ENCODE results near the gene MET. TPM values are rescaled to one million over a fixed set of nuclear protein-coding genes. Genes with fewer than 3 reads are reported as not detected.

MET gene
- total RNA-seq, 2 donors from 2014 or later, result 15.8 to 18.6 TPM

DNA sequence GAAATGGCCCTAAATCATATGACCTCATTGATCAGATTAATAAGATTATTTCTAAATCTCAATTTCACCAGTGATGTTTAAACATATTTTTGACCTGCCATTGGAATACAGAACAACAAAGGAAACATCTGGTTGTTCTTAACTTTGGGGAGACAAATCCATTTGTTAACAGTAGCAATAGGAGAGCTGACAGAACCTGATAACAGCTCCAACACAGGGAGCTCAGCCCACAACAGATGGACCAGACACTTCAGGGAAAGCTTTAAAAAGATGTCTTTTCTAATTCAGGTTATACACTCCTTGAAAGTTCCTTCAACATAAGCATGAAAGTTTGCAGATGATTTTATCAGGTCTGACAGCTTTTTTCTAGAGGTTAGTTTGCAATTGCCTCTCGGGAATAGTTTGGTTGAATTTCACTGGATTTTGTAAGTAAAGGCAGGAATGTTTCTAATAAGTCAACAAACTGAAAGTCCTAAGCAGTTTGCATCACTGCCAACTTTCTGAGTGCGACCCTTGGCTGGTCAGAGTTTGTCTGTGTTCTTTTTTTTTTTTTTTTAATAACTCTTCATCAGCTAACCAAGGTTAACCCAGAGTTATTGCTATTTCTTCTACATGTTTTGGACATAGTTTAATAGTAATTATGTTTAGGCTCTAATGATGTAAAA, 6.5 kb upstream of the MET start:
- no peaks in the 10 kb centered on the region for H3K36me3 ChIP-seq
- ATAC-seq (ENCODE audit: insufficient number of reproducible peaks, low FRiP score, low read depth), result no peak
- H3K4me1 ChIP-seq (ENCODE audit: control insufficient read depth in 1 of 2, low read depth in 2 of 2), result no peaks in the 10 kb centered on the region
- TF ChIP-seq, protein P1, sequence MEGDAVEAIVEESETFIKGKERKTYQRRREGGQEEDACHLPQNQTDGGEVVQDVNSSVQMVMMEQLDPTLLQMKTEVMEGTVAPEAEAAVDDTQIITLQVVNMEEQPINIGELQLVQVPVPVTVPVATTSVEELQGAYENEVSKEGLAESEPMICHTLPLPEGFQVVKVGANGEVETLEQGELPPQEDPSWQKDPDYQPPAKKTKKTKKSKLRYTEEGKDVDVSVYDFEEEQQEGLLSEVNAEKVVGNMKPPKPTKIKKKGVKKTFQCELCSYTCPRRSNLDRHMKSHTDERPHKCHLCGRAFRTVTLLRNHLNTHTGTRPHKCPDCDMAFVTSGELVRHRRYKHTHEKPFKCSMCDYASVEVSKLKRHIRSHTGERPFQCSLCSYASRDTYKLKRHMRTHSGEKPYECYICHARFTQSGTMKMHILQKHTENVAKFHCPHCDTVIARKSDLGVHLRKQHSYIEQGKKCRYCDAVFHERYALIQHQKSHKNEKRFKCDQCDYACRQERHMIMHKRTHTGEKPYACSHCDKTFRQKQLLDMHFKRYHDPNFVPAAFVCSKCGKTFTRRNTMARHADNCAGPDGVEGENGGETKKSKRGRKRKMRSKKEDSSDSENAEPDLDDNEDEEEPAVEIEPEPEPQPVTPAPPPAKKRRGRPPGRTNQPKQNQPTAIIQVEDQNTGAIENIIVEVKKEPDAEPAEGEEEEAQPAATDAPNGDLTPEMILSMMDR (IDR thresholded peaks at IDR 0.05), result no peak
- H3K27me3 ChIP-seq (replicated peaks; ENCODE audit: insufficient read depth), result no peaks in the 10 kb centered on the region
- H3K27ac ChIP-seq, result no peak overlapping the region
- DNase-seq (ENCODE audit: low spot score), result no peak
- H3K4me3 ChIP-seq, result no peak overlapping the region
- H3K9me3 ChIP-seq, result no peaks in the 10 kb centered on the region

DNA sequence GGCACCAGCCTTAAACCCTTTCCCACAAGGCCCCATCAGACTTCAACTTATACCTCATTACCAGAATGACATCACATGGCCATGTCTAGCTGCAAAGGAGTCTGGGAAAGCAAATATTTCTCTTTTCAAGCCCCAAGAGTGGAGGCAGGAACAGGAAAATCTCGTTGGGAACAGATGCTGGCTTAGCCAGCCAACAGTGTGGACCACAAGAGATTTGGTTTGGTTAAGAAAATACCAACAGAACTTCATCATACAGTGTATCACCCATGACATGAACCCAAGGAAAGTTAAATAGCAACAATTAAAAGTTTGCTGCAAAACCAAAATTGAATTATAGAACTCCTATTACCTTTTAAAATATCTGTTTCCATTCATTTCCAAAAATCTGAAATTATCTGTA, 2.2 kb upstream of the MET start:
- Histone ChIP-seq H3K27me3 (replicated peaks; ENCODE audit: insufficient read depth) (no peaks in the 10 kb centered on the region), H3K4me1 (ENCODE audit: control insufficient read depth in 1 of 2, low read depth in 2 of 2) (peaks cover 5 to 15% of the 10 kb centered on the region in 2 donors)
- TF ChIP-seq, protein P1 (IDR thresholded peaks at IDR 0.05), result no peak

DNA sequence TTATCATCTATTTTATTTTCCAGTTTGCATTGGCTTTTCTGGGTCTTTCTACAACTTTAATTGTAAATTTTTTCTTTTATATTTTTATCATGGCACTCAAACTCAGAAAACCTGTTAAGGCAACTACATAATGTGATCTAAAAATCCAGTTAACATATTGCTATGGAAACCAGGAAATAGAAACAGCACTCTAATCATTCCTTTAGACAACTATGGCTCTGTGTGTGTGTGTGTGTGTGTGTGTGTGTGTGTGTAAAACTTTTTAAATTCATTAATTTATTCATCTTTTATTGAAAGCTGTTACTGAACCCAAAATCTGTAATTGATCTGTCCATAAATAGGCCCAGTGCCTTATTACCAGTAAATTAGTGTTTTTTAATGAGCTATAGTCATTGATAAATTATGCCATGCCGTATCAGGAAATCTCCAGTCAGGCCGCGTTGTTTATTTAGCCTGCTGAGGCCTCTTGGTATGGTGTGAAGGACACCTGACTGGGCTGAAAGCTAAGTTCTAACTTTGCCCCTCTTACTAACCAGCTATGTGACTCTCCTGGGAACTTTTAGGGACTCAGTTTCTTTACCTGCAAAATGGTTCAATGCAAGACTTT, 1.5 kb upstream of the MET start:
- DNase-seq (ENCODE audit: low spot score), result no peak
- Histone ChIP-seq H3K9me3 (no peaks in the 10 kb centered on the region), H3K27ac (no peak overlapping the region), H3K4me3 (no peak overlapping the region), H3K36me3 (no peaks in the 10 kb centered on the region), H3K27me3 (replicated peaks; ENCODE audit: insufficient read depth) (no peaks in the 10 kb centered on the region), H3K4me1 (ENCODE audit: control insufficient read depth in 1 of 2, low read depth in 2 of 2) (peaks cover 5 to 15% of the 10 kb centered on the region in 2 donors)
- ATAC-seq (ENCODE audit: insufficient number of reproducible peaks, low FRiP score, low read depth), result no peak
- TF ChIP-seq, protein P1 (IDR thresholded peaks at IDR 0.05), result no peak

More for the DNA sequence above, 2.2 kb upstream of the MET start:
- DNase-seq (ENCODE audit: low spot score) (no peak), ATAC-seq (ENCODE audit: insufficient number of reproducible peaks, low FRiP score, low read depth) (no peak)
- no peak overlapping the region for H3K27ac ChIP-seq
- no peak overlapping the region for H3K4me3 ChIP-seq
- H3K9me3 ChIP-seq, result no peaks in the 10 kb centered on the region
- no peaks in the 10 kb centered on the region for H3K36me3 ChIP-seq

GRCh38 chr7:116671111-116671510, 885 bp upstream of the MET start:
- DNase-seq (ENCODE audit: low spot score) (no peak), ATAC-seq (ENCODE audit: insufficient number of reproducible peaks, low FRiP score, low read depth) (no peak)
- Histone ChIP-seq H3K36me3 (no peaks in the 10 kb centered on the region), H3K4me1 (ENCODE audit: control insufficient read depth in 1 of 2, low read depth in 2 of 2) (peaks cover 5 to 15% of the 10 kb centered on the region in 2 donors), H3K9me3 (no peaks in the 10 kb centered on the region), H3K27ac (no peak overlapping the region), H3K4me3 (peak overlapping the region; percentile 84), H3K27me3 (replicated peaks; ENCODE audit: insufficient read depth) (no peaks in the 10 kb centered on the region)
- TF ChIP-seq, protein P1 (IDR thresholded peaks at IDR 0.05), result no peak

DNA sequence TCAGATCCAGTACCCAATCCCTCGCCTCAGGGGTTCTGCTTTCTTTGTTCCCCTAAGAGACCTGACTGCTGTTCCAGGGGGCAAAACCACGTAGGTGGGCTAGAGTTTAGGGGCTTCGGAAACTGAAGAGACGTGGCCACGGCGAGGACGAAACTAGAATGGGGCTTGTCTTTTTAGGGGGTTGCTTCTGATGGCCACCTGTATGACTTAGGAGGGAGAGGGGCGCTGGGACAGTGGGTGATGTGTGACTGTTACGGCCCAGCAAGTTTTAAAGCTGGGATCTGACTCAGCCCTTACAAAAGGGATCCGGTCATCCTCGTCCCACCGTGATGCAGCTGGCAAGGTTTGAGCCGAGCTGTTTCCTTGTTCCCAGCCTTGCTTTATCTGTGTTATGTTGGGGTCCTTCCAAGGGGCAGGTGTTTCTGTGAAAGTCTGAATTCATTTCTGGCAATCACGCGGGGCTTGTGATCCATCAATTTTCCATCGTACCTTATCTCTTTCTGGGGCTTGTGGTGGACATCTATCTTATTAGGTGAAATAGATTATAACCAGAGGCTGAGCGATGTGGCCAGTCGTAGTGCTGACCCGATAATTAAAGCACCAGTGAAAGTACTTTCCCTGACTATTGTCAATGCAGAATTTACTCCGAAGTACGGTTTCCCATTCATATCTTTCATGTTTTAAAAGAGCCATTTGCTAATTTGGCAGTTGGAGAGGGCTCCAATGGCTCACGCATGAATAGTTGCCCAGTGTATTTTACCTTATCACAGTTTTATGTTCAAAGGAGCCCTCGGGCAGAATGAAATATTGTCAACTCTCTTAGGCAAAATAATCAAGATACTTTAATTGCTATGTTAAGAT, 830 bp downstream of the MET start:
- DNase-seq (ENCODE audit: low spot score) (no peak), ATAC-seq (ENCODE audit: insufficient number of reproducible peaks, low FRiP score, low read depth) (peak; percentile 34)
- no peaks in the 10 kb centered on the region for H3K36me3 ChIP-seq
- H3K9me3 ChIP-seq, result no peaks in the 10 kb centered on the region
- H3K27ac ChIP-seq, result peak overlapping the region; percentile 35 to 72
- H3K27me3 ChIP-seq (replicated peaks; ENCODE audit: insufficient read depth), result no peaks in the 10 kb centered on the region
- H3K4me1 ChIP-seq (ENCODE audit: control insufficient read depth in 1 of 2, low read depth in 2 of 2), result peaks cover 5 to 15% of the 10 kb centered on the region in 2 donors
- peak overlapping the region; percentile 84 for H3K4me3 ChIP-seq
- TF ChIP-seq, protein P1 (IDR thresholded peaks at IDR 0.05), result no peak

All from thoracic aorta (tissue), 2 donors.